Measurements from ENCODE around the gene TMSB15A.
"Not testable (repeated sequence)": the region's sequence is repeated elsewhere in the genome, so short reads cannot be mapped to it uniquely, and the experiment has no call there.

Gene TMSB15A

DNA sequence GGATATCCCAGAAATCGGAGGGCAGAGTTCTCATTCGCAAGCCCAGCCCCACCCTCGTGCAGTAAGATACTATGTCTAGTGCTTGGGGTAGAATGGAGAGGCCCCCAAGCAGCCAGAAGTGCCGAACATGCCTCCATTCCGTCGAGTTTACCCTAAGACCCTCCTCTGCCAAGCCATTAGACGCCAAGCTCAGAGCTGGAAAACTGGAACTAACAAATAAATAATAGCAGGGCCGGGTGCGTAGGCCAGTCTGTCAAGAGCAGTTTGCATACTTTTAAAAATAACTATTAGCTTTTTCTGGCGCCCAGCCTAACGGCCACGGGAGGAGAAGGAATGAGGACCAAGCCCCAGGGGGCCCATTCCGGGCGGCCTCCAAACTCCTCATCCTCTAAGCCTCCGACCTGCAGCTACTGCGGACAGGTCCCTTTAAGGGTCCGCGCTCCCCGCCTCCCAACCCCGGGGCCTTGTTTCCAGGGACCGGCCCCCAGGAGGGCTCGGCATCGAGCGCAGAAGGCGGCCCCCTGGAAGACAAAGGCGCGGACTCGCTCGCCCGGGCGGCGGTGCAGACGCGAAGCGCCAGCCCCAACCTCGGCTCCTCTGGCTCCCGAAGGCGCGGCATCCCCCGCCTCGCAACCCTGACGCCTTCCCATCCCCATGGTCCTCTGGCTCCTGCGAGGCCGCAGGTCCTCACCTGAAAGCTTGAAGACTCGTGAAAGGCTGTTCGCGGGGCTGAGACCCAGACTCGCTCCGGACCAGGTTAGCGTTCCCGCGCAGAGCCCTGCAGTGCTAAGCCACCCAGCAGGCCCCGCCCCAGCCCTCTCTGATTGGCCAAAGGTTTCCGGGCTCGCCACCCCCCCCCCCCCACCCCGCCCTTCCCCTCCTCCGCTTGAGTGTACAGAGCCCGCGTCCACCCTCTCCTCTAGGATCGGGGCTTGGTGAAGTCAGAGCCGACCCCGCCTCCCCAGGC is at the start of gene TMSB15A:
TSS of gene TMSB15A (minus strand) at position 765 of the 967 bp plus-strand sequence.
- peak; percentile 72 for DNase-seq (ENCODE audit: low read depth, low spot score)

DNA sequence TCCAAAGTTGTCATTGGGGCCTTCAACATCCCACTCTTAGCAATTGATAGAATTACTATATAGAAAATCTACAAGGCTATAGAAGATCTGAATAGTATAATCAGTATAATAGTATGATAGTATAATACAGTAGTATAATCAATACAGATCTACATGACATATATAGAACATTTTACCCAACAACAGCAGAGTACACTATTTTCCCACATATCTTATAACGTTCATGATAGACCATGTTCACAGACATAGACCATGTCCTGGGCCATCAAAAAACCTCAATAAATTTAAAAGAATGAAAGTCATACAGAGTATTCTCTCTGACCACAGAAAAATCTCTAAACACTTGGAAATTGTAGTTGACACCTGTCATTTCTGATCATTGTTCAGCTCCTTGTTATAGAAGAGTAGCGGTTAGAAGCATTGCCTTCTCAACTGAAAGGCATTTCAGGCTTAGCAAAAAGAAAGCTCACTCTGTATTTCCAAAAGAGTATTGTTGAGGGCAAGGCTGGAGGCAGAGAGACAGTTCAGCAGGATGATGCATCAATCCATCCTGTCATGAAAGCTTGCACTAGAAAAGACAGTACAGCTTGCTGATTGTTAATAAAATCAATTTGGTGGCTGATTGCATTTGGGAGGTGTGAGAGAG is 44.0 kb upstream of the TMSB15A start:
- no peak for DNase-seq (ENCODE audit: low read depth, low spot score)

DNA sequence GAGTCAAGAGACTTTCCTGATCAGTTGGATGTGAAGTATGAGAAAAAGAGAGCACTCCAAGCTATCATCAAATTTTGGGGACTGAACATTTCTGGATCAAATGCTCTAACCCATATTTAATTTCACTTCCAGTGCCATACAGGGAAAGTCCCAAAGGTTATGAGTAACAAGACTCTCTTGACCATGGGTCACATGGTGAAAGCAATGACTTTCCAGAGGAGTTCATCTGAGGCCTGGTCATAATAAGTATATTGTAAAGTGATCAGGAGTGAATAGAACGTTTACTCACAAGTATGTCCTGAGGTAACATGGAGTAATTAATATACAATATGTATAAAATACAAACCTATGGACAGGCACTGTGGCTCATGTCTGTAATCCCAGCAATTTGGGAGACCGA is 42.1 kb upstream of the TMSB15A start:
- DNase-seq (ENCODE audit: low read depth, low spot score): no peak

DNA sequence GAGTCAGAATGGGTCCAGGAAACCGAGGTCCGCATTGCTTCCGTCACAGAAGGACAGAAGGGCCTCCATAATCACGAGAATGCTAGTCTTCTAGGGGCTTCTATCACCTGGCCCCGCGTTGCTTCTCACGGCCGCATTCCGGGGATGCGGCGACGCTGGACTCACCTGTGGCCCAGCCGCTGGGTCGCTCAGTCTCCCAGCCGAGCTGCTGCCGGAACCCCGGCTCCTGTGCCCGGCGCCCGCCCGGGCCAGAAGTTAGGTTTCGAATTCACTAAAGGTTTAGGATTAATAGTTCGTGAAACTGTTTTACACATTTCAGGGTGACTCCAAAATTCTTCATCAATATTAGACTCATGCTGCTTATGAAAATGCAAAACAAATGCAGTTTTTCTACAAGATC is 31.7 kb upstream of the TMSB15A start:
- DNase-seq (ENCODE audit: low read depth, low spot score): no peak

DNA sequence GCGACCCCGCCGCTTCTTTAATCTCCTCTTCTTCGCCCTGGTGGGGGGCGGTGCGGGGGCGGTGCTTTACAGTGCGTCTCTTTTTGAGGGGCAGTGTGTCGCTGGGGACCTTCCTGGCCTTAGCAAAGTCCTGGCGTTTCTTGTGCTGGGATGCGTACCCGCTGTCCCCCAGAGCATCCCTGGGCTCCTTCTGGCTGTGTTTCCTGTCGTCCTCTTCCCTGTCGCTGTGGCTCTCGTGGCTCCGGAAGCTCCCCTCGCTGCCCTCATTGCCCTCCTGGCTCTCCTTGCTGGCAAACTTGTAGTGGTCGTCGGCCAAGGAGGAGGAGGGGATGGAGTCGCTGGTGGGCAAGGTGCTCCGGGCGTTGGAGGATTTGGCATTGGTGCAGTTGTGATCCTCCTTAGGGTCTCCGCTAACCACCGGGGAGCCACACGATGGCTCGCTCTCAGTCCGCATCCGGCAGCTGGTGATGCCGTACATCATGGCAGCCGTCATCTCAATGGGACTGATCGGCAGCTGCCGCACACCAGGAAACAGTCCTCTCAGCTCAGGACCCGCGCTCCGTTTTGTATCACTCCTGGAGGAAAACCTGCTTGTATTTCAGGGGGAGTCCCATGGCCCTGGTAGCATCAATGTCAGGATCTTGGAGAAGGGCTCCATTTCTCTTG is 30.4 kb upstream of the TMSB15A start:
- peak; percentile 6 for DNase-seq (ENCODE audit: low read depth, low spot score)

DNA sequence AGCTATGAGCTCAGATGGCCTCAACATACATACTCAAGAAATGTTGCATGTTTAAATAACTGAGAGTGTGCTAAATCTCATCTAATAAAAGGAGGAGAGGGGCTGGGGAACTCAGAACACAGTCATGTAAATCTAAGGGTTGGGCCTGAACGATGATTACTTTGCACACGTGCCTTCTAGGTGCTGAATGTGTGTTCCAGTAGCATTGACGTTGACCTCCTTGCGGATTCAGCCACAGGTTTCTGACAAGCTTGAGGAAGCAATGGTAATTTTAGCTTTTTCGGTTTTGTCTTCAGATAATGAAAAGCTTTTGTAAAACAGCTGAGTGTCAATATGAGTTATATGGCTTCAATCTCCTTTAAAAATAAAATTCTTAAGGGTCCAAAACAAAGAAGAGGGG is 29.6 kb upstream of the TMSB15A start:
- not testable (repeated sequence) for DNase-seq (ENCODE audit: low read depth, low spot score)

DNA sequence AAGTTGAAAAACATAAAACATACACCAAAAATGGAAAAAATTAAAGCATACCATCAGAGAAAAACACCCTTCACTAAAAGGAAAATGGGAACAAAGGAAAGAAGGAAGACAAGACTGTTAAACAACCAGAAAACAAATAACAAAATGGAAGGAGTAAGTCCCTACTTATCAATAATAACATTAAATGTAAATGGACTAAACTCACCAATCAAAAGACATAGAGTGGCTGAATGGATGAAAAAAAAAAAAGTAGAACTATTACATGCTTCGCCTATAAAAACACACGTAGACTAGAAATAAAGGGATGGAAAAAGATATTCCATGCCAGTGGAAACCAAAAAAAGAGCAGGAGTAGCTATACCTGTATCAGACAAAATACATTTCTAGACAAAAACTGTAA is 19.4 kb upstream of the TMSB15A start:
- no peak for DNase-seq (ENCODE audit: low read depth, low spot score)

DNA sequence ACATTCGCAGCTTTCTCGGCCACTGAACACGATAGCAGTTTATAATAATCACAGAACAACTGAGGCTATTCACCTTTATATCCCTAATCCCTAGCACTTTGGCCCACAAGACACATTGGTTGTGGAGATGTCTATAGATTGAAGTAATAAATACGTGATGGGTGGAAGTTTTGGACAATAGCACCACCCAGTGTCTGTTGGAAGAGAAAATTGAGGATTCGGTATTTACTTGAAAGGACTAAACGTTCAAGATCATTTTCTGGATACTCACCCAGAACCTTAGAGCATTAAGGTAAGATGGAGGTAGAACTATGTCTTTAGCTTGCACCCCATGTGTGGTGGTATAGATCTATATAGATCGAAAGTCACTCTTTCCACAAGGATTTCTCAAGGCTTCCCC is 787 bp upstream of the TMSB15A start:
- peak; percentile 2 for DNase-seq (ENCODE audit: low read depth, low spot score)

DNA sequence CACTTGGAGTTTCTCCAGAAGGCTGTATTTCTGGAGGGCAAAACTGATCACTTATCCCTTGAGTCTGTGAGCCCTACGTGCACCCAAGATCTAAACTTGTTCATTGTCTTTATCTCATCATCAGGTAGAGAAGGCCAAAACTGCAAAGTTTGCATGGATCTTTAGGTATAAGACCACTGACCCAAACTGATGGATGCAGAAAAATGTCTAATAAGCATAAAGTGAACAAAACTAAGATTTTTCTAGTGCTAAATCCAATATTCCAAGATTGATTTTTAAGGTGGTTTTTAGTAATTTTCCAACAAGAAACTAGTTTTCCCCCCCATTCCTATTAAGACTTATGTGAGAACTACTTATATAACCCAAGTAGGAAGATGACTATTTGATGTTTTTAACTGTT is 2.0 kb downstream of the TMSB15A start:
- no peak for DNase-seq (ENCODE audit: low read depth, low spot score)

DNA sequence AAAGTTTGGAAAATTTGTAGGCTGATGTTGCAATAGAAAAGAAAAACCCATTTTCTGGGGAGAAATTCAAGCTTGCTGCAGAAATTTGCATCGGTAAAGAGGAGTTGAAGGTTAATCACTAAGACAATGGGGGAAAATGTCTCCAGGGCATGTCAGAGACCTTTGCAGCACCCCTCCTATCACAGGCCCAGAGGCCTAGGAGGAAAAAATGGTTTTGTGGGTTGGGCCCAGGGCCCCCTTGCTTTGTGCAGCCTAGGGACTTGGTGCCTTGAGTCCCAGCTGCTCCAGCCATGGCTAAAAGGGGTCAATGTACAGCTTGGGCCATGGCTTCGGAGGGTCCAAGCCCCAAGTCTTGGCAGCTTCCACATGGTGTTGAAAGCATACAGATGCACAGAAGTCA is 17.8 kb downstream of the TMSB15A start:
- no peak for DNase-seq (ENCODE audit: low read depth, low spot score)

DNA sequence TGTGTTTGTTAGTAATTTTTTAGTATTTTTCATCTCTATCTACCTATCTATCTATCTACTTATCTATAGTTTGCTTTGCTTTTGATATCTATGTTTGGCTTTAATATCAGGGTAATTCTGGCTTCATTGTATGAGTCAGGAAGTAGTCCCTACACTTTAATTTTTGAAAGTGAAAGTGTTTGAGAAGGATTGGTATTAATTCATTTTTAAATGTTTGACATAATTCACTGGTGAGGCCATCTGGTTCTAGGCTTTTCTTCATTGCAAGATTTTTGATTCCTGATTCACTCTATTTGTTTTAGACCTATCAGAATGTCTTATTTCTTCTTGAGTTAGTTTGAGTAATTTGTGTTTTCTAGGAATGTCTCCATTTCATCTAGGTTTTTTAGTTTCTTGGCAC is 24.8 kb downstream of the TMSB15A start:
- peak; percentile 1 for DNase-seq (ENCODE audit: low read depth, low spot score)

DNA sequence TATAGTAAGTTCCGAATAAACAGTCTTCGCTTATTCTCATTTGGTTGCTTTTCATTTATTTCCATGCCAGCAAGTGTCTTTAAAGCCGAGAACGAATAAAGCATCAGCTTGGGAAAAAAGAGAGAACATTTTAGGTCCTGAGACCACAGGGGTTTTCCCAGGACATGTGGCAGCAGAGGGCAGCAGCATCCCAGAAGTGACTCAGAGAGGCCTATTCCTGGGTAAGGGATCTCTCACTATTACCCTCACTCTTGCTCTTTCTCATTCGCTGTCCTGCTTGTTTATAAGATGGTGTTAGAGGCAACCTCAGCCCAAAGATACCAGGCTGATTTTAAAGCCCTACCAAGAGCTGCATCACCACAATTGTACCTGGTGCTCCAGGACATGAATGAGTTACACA is 37.8 kb downstream of the TMSB15A start:
- not testable (repeated sequence) for DNase-seq (ENCODE audit: low read depth, low spot score)

DNA sequence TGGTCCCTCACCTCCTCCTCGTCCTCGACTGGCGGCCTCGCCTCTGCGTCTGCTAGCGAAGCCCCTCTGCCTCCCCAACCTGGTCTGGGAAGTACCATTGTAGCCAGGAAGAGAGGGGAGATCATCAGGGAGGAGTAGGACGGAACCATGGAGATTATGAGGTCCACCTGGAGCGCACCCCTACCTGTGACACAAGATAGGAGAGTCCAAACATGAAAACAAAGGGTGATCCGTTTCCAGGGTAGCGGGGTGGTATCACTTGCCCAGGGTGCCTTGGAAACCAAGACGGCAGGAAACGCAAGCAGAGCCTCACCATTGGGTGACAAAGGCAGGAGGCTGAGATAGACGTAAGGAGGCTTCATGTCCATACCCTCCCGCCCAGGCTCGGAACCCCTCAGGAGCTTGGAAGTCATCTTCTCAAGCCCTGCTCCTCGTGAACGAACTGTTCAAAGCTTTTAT is 44.7 kb downstream of the TMSB15A start, which contains the start of gene TCP11X2:
TSS of gene TCP11X2 (minus strand) at position 51 of the 459 bp plus-strand sequence.
- not testable (repeated sequence) for DNase-seq (ENCODE audit: low read depth, low spot score)

DNA sequence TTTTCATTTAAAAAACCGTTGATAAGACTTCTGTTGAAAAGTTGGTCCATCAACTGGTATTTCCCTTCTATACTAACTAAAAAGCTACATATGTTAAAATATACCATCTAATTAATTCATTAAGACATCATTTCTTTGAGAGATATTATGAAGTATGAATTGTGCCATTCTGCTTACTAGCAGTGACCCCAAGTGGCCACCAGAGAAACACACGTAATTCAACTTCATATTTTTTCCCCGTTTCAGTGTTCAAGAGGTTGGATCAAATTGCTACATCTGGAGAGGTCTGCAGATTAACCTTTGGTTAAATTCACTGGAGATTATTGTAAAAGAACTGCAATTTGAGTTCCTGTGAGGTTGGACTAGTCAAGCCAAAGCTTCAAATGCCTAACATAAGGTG is 46.3 kb downstream of the TMSB15A start:
- not testable (repeated sequence) for DNase-seq (ENCODE audit: low read depth, low spot score)

Measured in astrocyte of the hippocampus (primary cell).